ENCODE results near the gene TEX22. TPM values are rescaled to one million over a fixed set of nuclear protein-coding genes. Genes with fewer than 3 reads are reported as not detected.

Gene TEX22
- total RNA-seq, 2 experiments from 2014 or later = 0.99 to 2.4 TPM

GRCh38 chr14:105414456-105415371 lies 16.4 kb downstream of the TEX22 start:
- POLR2A ChIA-PET = no interaction called here
- CTCF ChIA-PET = interaction anchor here (0.7 to 2.9 kb wide), 4 partner anchors 11 to 484 kb away, joined by 3 to 12 read pairs (median 4); no protein-coding TSS in a partner anchor

- POLR2A ChIA-PET = no interaction called here
- CTCF ChIA-PET = interaction anchor here (0.7 to 2.9 kb wide), 3 partner anchors 45 to 483 kb away, joined by 3 to 12 read pairs (median 4); no protein-coding TSS in a partner anchor
These were observed 17.4 kb downstream of the TEX22 start for GRCh38 chr14:105415481-105416428.

- CTCF ChIA-PET = interaction anchor here (1.6 to 2.9 kb wide), 2 partner anchors 46 to 73 kb away, joined by 4 to 12 read pairs; no protein-coding TSS in a partner anchor
These were observed 18.3 kb downstream of the TEX22 start for GRCh38 chr14:105416671-105417070.

GRCh38 chr14:105417690-105418121 lies 19.4 kb downstream of the TEX22 start:
- ChIA-PET CTCF (interaction anchor here (1.3 to 2.9 kb wide), 4 partner anchors 28 to 72 kb away, joined by 3 to 12 read pairs (median 6); no protein-coding TSS in a partner anchor), POLR2A (no interaction called here)

More at GRCh38 chr14:105416671-105417070, 18.3 kb downstream of the TEX22 start:
- POLR2A ChIA-PET = interaction anchor here (0.7 kb wide), 1 partner anchor 32 kb away, joined by 4 read pairs; no protein-coding TSS in a partner anchor

- ChIA-PET POLR2A (no interaction called here), CTCF (interaction anchor here (1.3 to 1.4 kb wide), 3 partner anchors 29 to 71 kb away, joined by 3 to 8 read pairs (median 3); no protein-coding TSS in a partner anchor)
These were observed 20.2 kb downstream of the TEX22 start for GRCh38 chr14:105418269-105419194.

GRCh38 chr14:105419195-105420091 lies 21.1 kb downstream of the TEX22 start, which contains the start of gene MTA1:
Gene MTA1, plus strand, starts transcription at chr14:105419827. Its CDS starts 209 bp downstream, at chr14:105420036.
- CTCF ChIA-PET = interaction anchor here (1.3 to 1.4 kb wide), 2 partner anchors 61 to 70 kb away, joined by 3 to 8 read pairs; no protein-coding TSS in a partner anchor
- POLR2A ChIA-PET = no interaction called here

GRCh38 chr14:105420101-105420973 lies 22.0 kb downstream of the TEX22 start:
- ChIA-PET CTCF (interaction anchor here (0.9 to 1.9 kb wide), 3 partner anchors 8 to 69 kb away, joined by 3 to 4 read pairs (median 4); no protein-coding TSS in a partner anchor), POLR2A (interaction anchor here (1.2 kb wide), 1 partner anchor 61 kb away, joined by 4 read pairs; no protein-coding TSS in a partner anchor)

GRCh38 chr14:105420974-105421674 lies 22.8 kb downstream of the TEX22 start:
- ChIA-PET CTCF (interaction anchor here (0.9 to 1.9 kb wide), 3 partner anchors 9 to 69 kb away, joined by 3 to 4 read pairs (median 4); no protein-coding TSS in a partner anchor), POLR2A (interaction anchor here (1.2 kb wide), 1 partner anchor 60 kb away, joined by 4 read pairs; no protein-coding TSS in a partner anchor)

GRCh38 chr14:105421723-105422615 lies 23.6 kb downstream of the TEX22 start:
- CTCF ChIA-PET = interaction anchor here (0.9 to 1.9 kb wide), 3 partner anchors 10 to 51 kb away, joined by 3 to 4 read pairs (median 3); no protein-coding TSS in a partner anchor
- POLR2A ChIA-PET = interaction anchor here (0.7 to 1.2 kb wide), 2 partner anchors 59 to 79 kb away, joined by 4 to 5 read pairs; no protein-coding TSS in a partner anchor

- POLR2A ChIA-PET = interaction anchor here (0.7 to 1.0 kb wide), 3 partner anchors 12 to 78 kb away, joined by 3 to 5 read pairs (median 3); no protein-coding TSS in a partner anchor
- CTCF ChIA-PET = interaction anchor here (0.7 to 1.1 kb wide), 3 partner anchors 30 to 135 kb away, joined by 3 read pairs; no protein-coding TSS in a partner anchor
These were observed 24.6 kb downstream of the TEX22 start for GRCh38 chr14:105422695-105423487.

GRCh38 chr14:105423488-105424195 lies 25.3 kb downstream of the TEX22 start:
- ChIA-PET POLR2A (interaction anchor here (0.7 to 1.0 kb wide), 2 partner anchors 11 to 24 kb away, joined by 3 read pairs; no protein-coding TSS in a partner anchor), CTCF (interaction anchor here (0.7 to 1.1 kb wide), 3 partner anchors 29 to 134 kb away, joined by 3 read pairs; no protein-coding TSS in a partner anchor)

- ChIA-PET CTCF (no interaction called here), POLR2A (no interaction called here)
These were observed 26.5 kb downstream of the TEX22 start for GRCh38 chr14:105424861-105425260.

All from activated CD8-positive, alpha-beta memory T cell treated with anti-CD3 and anti-CD28 coated beads for 36 hours (primary cell).